ENCODE measurements around the gene WNT2B. TPM values are rescaled to one million over a fixed set of nuclear protein-coding genes. Genes with fewer than 3 reads are reported as not detected.

The WNT2B gene
- polyA plus RNA-seq, 1 of the 3 experiments (the other 2 are of a cell fraction): 4.3 TPM

DNA sequence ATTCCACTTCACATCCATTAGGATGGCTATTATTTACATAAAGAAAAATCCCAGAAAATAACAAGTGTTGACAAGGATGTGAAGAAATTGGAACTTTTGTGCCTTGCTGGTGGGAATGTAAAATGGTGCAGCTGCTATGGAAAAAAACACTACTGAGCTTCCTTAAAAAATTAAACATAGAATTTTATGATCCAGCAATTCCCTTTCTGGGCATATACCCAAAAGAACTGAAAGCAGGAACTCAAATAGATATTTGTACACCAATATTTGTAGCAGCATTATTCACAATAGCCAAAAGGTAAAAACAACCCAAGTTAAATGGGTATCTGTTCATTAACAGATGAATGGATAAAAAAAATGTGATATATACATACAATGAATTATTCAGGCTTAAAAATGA lies 45.6 kb downstream of the WNT2B start (continued):
- TF ChIP-seq, protein P1, sequence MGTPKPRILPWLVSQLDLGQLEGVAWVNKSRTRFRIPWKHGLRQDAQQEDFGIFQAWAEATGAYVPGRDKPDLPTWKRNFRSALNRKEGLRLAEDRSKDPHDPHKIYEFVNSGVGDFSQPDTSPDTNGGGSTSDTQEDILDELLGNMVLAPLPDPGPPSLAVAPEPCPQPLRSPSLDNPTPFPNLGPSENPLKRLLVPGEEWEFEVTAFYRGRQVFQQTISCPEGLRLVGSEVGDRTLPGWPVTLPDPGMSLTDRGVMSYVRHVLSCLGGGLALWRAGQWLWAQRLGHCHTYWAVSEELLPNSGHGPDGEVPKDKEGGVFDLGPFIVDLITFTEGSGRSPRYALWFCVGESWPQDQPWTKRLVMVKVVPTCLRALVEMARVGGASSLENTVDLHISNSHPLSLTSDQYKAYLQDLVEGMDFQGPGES (IDR thresholded peaks at IDR 0.05; ENCODE audit: low read depth, low read length): no peak
- TF ChIP-seq, protein P2, sequence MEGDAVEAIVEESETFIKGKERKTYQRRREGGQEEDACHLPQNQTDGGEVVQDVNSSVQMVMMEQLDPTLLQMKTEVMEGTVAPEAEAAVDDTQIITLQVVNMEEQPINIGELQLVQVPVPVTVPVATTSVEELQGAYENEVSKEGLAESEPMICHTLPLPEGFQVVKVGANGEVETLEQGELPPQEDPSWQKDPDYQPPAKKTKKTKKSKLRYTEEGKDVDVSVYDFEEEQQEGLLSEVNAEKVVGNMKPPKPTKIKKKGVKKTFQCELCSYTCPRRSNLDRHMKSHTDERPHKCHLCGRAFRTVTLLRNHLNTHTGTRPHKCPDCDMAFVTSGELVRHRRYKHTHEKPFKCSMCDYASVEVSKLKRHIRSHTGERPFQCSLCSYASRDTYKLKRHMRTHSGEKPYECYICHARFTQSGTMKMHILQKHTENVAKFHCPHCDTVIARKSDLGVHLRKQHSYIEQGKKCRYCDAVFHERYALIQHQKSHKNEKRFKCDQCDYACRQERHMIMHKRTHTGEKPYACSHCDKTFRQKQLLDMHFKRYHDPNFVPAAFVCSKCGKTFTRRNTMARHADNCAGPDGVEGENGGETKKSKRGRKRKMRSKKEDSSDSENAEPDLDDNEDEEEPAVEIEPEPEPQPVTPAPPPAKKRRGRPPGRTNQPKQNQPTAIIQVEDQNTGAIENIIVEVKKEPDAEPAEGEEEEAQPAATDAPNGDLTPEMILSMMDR (IDR thresholded peaks at IDR 0.05): no peak
- TF ChIP-seq FOXM1 (IDR thresholded peaks at IDR 0.05; ENCODE audit: low read depth): no peak
- no peak for TF ChIP-seq GATA2 (CRISPR knock-in tag; IDR thresholded peaks at IDR 0.05)
- TF ChIP-seq, protein P3, sequence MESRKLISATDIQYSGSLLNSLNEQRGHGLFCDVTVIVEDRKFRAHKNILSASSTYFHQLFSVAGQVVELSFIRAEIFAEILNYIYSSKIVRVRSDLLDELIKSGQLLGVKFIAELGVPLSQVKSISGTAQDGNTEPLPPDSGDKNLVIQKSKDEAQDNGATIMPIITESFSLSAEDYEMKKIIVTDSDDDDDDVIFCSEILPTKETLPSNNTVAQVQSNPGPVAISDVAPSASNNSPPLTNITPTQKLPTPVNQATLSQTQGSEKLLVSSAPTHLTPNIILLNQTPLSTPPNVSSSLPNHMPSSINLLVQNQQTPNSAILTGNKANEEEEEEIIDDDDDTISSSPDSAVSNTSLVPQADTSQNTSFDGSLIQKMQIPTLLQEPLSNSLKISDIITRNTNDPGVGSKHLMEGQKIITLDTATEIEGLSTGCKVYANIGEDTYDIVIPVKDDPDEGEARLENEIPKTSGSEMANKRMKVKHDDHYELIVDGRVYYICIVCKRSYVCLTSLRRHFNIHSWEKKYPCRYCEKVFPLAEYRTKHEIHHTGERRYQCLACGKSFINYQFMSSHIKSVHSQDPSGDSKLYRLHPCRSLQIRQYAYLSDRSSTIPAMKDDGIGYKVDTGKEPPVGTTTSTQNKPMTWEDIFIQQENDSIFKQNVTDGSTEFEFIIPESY (IDR thresholded peaks at IDR 0.05; ENCODE audit: borderline replicate concordance, low read depth): no peak
- no peak for TF ChIP-seq RCOR1 (IDR thresholded peaks at IDR 0.05; ENCODE audit: low read length)

DNA sequence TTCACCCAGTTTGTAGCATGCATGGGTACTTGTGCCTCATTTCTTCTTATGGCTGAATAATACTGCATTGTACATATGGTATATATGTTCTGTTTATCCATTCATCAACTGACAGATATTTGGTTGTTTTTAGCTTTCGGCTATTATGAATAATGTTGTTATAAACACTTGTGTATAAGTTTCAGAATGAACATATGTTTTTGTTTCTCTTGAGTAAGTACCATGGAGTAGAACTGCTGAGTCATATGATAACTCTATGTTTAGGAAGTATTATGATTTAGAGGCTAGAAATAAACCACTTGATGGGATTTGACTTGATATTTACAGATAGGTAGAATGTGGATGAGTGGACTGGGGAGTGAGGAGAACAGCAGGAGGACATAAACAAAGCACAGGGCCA lies 48.6 kb downstream of the WNT2B start:
- H3K9ac ChIP-seq: no peak overlapping the region
- peaks cover 9 to 43% of the 10 kb centered on the region in 2 experiments for H3K36me3 ChIP-seq (replicated peaks in 1 of 2; ENCODE audit: control insufficient read depth in 1 of 2, insufficient read depth in 2 of 2, low read length in 1 of 2)
- H3K27ac ChIP-seq (ENCODE audit: low read depth in 2 of 2, low read length in 1 of 2): peak overlapping the region; percentile 11 to 47; a peak in 1 of 4 replicates
- H3K79me2 ChIP-seq (ENCODE audit: insufficient read depth): no peaks in the 10 kb centered on the region
- TF ChIP-seq MXI1 (IDR thresholded peaks at IDR 0.05; ENCODE audit: low read depth, low read length) (no peak), EP300 (IDR thresholded peaks at IDR 0.05; ENCODE audit: borderline replicate concordance in 1 of 2, low read depth in 1 of 2, low read length in 1 of 2) (no peak), RFX5 (IDR thresholded peaks at IDR 0.05; ENCODE audit: low read length) (no peak), EZH2phosphoT487 (IDR thresholded peaks at IDR 0.05; ENCODE audit: borderline replicate concordance, low read depth) (no peak), SIN3A (IDR thresholded peaks at IDR 0.05; ENCODE audit: borderline replicate concordance, low read depth, low read length) (no peak), RAD21 (IDR thresholded peaks at IDR 0.05; ENCODE audit: low read length) (no peak), GATA2 (CRISPR knock-in tag; IDR thresholded peaks at IDR 0.05) (no peak), POLR2AphosphoS5 (IDR thresholded peaks at IDR 0.05; ENCODE audit: low read depth, low read length) (no peak), NRF1 (IDR thresholded peaks at IDR 0.05; ENCODE audit: low read depth, low read length) (no peak), TEAD4 (IDR thresholded peaks at IDR 0.05; ENCODE audit: borderline replicate concordance, insufficient read depth) (no peak)
- TF ChIP-seq, protein P4, sequence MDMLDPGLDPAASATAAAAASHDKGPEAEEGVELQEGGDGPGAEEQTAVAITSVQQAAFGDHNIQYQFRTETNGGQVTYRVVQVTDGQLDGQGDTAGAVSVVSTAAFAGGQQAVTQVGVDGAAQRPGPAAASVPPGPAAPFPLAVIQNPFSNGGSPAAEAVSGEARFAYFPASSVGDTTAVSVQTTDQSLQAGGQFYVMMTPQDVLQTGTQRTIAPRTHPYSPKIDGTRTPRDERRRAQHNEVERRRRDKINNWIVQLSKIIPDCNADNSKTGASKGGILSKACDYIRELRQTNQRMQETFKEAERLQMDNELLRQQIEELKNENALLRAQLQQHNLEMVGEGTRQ (IDR thresholded peaks at IDR 0.05; ENCODE audit: borderline replicate concordance, low read depth, low read length): no peak
- H3K9me3 ChIP-seq: no peaks in the 10 kb centered on the region
- ChIA-PET POLR2A (no interaction called here), CTCF (interaction anchor here (1.5 kb wide), 1 partner anchor 18 kb away, joined by 3 read pairs; no protein-coding TSS in a partner anchor)
- no peaks in the 10 kb centered on the region for H3K9me2 ChIP-seq
- 88% methylated on average over 1 of the region's 1 CpG for WGBS (ENCODE audit: low lambda C conversion rate)
- H3K4me1 ChIP-seq (ENCODE audit: control insufficient read depth in 1 of 2, insufficient read depth in 2 of 2, low read depth in 1 of 2, low read length in 1 of 2): peaks cover 0 to 7% of the 10 kb centered on the region in 2 experiments; a peak in 2 of 4 replicates
- H4K20me1 ChIP-seq (ENCODE audit: insufficient read depth): no peaks in the 10 kb centered on the region
- peaks cover 12% of the 10 kb centered on the region for H3F3A ChIP-seq (replicated peaks; ENCODE audit: insufficient read depth)
- DNase-seq: no peak
- no peak overlapping the region for H2AFZ ChIP-seq (ENCODE audit: low read depth)
- no peak overlapping the region for H3K4me3 ChIP-seq (ENCODE audit: low read depth in 2 of 2, low read length in 1 of 2)
- no peaks in the 10 kb centered on the region for H3K27me3 ChIP-seq (ENCODE audit: insufficient read depth)
- H3K4me2 ChIP-seq: no peak overlapping the region
